Esophagus squamous epithelium (tissue), 5 donors: ENCODE measurements around the gene PCDH9. TPM values are rescaled to one million over a fixed set of nuclear protein-coding genes. Genes with fewer than 3 reads are reported as not detected.

ENCODE experiments used
- DNase-seq: peaks from one replicate; lab custom pipeline; 2025; lab: John Stamatoyannopoulos, UW
- H3K27ac ChIP-seq, 4 donors: fragments of 200-600 bp; sonication (generic); one replicate each; pipeline ENCODE4 v1.5.1; 2016 to 2019; ENCODE audit warnings: mild to moderate bottlenecking in 1 of 4
- H3K27me3 ChIP-seq, 4 donors: fragments of 200-600 bp; sonication (generic); 1 replicate in 3 of 4; 2 replicates in 1 of 4; pipeline versions ENCODE4 v1.5.1 to v1.6.0; 2017 to 2021; ENCODE audit warnings: antibody characterized with exemption in 1 of 4
- H3K36me3 ChIP-seq, 3 donors: fragments of 200-600 bp; sonication (generic); one replicate each; pipeline ENCODE4 v1.5.1; 2016 to 2019
- H3K4me1 ChIP-seq, 3 donors: fragments of 200-600 bp; sonication (generic); one replicate each; pipeline ENCODE4 v1.5.1; 2017 to 2019
- H3K4me3 ChIP-seq, 4 donors: fragments of 200-600 bp; sonication (generic); 1 replicate in 3 of 4; 2 replicates in 1 of 4; pipeline ENCODE4 v1.5.1; 2016 to 2019; ENCODE audit warnings: mild to moderate bottlenecking in 2 of 4, moderate library complexity in 1 of 4
- H3K9me3 ChIP-seq, 3 donors: fragments of 200-600 bp; sonication (generic); one replicate each; pipeline ENCODE4 v1.5.1; 2016 to 2019
- POLR2A ChIP-seq, 4 donors: fragments of 450-650 bp; IDR thresholded peaks; one replicate each; pipeline ENCODE4 v1.6.1; 2017; ENCODE audit warnings: antibody characterized with exemption in 4 of 4, mild to moderate bottlenecking in 4 of 4, moderate library complexity in 3 of 4
- WGBS, 2 donors: methylation state at CpG; one replicate each; pipeline ENCODE4 v1.1.5; 2018; 5-methylcytosine and 5-hydroxymethylcytosine counted together
- intact Hi-C: fragments of 100-400 bp; cut with DNase I; formaldehyde crosslinking; loops from one replicate; pipeline ENCODE4 v1.15.0; 2022
- total RNA-seq, 4 donors: library from RNA; depleted of rRNA; stranded (reverse); fragments of >200 nt; gene quantifications; one replicate each; pipeline ENCODE4 v1.1.0, GENCODE V29; 2016
- TF ChIP-seq, protein P1 (sequence below), 6 experiments: fragments of 450-650 bp in 4 of 6; fragments of 200-600 bp in 2 of 6; sonication (generic) in 2 of 6; IDR thresholded peaks; one replicate each; pipeline ENCODE4 v1.5.1; 2016 to 2019; ENCODE audit warnings: antibody characterized with exemption in 6 of 6, mild to moderate bottlenecking in 4 of 6, moderate library complexity in 4 of 6
- donor health status: DM: yes; HTN: yes; CAD: no.

Gene PCDH9
- total RNA-seq, 4 donors from 2014 or later = 0.04 to 1.9 (median 0.45) TPM

DNA sequence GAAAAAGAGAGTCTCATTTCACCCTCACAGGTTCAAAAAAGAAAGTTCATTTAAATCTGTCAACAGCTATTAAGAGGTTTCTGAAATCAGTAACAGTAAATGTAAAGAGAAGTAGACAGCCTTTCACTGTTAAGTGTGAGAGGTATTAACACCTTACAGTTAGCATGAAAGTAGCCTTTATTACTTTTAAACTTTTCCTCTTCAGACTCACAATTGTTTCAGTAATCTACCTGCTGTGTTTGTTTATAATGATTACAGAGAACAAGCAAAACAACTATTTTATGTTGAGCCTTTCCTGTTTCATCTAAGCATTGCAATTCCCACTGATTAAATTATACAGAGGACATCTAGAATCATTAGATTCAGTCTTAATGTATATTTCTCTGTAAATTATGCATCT, 159.8 kb downstream of the PCDH9 start:
- H3K4me1 ChIP-seq = no peaks in the 10 kb centered on the region
- DNase-seq = no peak
- intact Hi-C loops = no loop called here
- TF ChIP-seq POLR2A (IDR thresholded peaks at IDR 0.05) = no peak
- TF ChIP-seq, protein P1, sequence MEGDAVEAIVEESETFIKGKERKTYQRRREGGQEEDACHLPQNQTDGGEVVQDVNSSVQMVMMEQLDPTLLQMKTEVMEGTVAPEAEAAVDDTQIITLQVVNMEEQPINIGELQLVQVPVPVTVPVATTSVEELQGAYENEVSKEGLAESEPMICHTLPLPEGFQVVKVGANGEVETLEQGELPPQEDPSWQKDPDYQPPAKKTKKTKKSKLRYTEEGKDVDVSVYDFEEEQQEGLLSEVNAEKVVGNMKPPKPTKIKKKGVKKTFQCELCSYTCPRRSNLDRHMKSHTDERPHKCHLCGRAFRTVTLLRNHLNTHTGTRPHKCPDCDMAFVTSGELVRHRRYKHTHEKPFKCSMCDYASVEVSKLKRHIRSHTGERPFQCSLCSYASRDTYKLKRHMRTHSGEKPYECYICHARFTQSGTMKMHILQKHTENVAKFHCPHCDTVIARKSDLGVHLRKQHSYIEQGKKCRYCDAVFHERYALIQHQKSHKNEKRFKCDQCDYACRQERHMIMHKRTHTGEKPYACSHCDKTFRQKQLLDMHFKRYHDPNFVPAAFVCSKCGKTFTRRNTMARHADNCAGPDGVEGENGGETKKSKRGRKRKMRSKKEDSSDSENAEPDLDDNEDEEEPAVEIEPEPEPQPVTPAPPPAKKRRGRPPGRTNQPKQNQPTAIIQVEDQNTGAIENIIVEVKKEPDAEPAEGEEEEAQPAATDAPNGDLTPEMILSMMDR (IDR thresholded peaks at IDR 0.05) = no peak
- no peaks in the 10 kb centered on the region for H3K9me3 ChIP-seq
- H3K27me3 ChIP-seq = no peaks in the 10 kb centered on the region
- H3K36me3 ChIP-seq = no peaks in the 10 kb centered on the region
- H3K27ac ChIP-seq = no peak overlapping the region
- no peak overlapping the region for H3K4me3 ChIP-seq

DNA sequence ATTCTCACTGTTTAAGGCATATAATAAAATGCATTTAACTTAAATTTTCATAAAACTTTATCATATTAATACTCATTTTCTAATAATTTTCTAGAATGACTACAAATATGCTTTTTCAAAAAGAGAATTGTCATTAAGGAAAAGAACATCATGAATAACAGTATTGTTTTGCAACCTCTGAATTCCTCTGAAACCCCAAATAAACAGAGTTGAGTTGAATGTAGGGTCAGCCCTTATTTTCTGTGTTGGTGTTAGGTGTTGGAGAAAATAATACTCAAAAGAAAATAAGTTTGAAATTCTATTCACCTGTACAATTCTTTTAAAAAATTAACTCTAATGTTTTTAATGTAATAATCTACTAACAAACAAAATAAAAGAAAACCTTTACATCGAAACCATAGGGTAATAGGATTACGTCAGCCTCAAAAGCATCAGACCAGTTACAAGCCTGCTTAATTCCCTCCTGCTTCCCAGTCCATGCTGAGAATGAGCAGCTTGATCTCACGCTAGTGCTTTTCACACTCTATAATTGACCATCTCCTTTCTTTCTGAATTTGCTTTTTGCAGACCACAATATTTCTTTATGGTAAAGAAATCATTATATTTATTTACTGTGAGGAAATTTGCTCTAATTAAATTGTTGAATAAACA, 160.9 kb downstream of the PCDH9 start:
- intact Hi-C loops = no loop called here
- 85 to 88% methylated on average over 3 of the region's 3 CpGs for WGBS, 2 donors
- H3K9me3 ChIP-seq = no peaks in the 10 kb centered on the region
- no peaks in the 10 kb centered on the region for H3K4me1 ChIP-seq
- H3K27me3 ChIP-seq = no peaks in the 10 kb centered on the region
- H3K27ac ChIP-seq = no peak overlapping the region
- H3K36me3 ChIP-seq = no peaks in the 10 kb centered on the region
- TF ChIP-seq, protein P1 (IDR thresholded peaks at IDR 0.05) = no peak
- TF ChIP-seq POLR2A (IDR thresholded peaks at IDR 0.05) = no peak
- H3K4me3 ChIP-seq = no peak overlapping the region
- DNase-seq = no peak

DNA sequence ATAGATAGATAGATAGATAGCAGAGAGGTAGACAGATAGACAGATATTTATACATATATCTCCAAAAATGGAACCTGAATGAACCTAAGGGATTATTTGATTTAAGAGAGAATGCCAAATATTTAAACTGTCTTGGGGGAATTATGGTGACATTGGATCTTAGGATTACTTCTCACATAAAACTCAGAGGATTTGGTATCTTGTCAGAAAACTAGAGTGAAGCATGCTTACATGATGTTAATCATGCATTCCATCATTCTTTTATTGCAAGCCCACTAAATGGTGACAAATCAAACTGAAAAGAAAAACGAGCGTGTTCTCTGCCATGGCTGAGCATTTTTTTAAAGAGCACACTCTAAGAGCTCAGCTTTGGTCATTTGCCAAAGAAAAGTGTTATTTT, 165.2 kb downstream of the PCDH9 start:
- H3K27ac ChIP-seq = no peak overlapping the region
- no peaks in the 10 kb centered on the region for H3K36me3 ChIP-seq
- no peaks in the 10 kb centered on the region for H3K4me1 ChIP-seq
- 67 to 69% methylated on average over 2 of the region's 2 CpGs for WGBS, 2 donors
- DNase-seq = no peak
- H3K9me3 ChIP-seq = no peaks in the 10 kb centered on the region
- TF ChIP-seq, protein P1 (IDR thresholded peaks at IDR 0.05) = no peak
- TF ChIP-seq POLR2A (IDR thresholded peaks at IDR 0.05) = no peak
- H3K4me3 ChIP-seq = no peak overlapping the region
- H3K27me3 ChIP-seq = no peaks in the 10 kb centered on the region
- intact Hi-C loops = no loop called here

DNA sequence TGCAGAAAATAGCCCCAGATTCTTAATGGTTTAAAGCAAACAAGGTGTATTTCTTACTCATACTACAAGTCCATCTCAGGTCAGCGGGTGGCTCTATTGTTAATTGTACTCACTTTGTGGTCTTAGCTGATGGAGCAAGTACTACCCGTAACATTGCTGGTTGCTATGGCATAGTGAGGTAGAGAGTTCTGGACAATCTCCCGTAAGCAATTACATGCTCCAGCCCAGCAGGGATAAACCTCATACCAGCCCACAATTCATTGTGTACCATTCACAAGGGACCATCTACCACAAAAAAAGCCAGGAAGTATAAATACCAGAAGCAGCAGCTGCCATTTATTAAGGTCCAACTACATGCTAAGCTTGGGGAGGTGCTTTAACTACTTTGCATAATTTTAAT, 167.1 kb downstream of the PCDH9 start:
- no peaks in the 10 kb centered on the region for H3K9me3 ChIP-seq
- 88 to 89% methylated on average over 3 of the region's 3 CpGs for WGBS, 2 donors
- no peaks in the 10 kb centered on the region for H3K27me3 ChIP-seq
- no peaks in the 10 kb centered on the region for H3K36me3 ChIP-seq
- no peak for TF ChIP-seq POLR2A (IDR thresholded peaks at IDR 0.05)
- TF ChIP-seq, protein P1 (IDR thresholded peaks at IDR 0.05) = no peak
- intact Hi-C loops = no loop called here
- H3K4me3 ChIP-seq = no peak overlapping the region
- DNase-seq = no peak
- H3K27ac ChIP-seq = no peak overlapping the region
- H3K4me1 ChIP-seq = no peaks in the 10 kb centered on the region

DNA sequence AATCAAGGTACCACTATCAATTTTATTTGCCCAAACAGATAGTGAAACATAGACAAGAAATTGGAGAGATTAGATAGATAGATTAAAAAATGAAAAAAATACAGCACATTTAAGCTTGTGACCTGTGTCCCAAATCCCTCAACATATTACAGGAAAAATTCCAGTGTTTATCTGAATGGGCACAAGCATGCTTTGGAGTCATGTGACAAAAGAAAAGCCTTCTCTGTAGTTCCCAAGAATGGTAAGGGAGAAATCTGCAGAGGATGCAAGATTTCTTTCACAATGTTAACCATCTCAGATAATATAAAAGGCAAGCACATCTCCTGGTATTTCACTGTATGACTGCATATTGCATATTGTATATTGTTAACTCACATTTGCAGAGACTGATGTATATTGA, 168.0 kb downstream of the PCDH9 start:
- intact Hi-C loops = no loop called here
- no peaks in the 10 kb centered on the region for H3K4me1 ChIP-seq
- TF ChIP-seq POLR2A (IDR thresholded peaks at IDR 0.05) = no peak
- TF ChIP-seq, protein P1 (IDR thresholded peaks at IDR 0.05) = no peak
- DNase-seq = no peak
- no peaks in the 10 kb centered on the region for H3K27me3 ChIP-seq
- H3K36me3 ChIP-seq = no peaks in the 10 kb centered on the region
- no peak overlapping the region for H3K4me3 ChIP-seq
- H3K9me3 ChIP-seq = no peaks in the 10 kb centered on the region
- H3K27ac ChIP-seq = no peak overlapping the region
